GM23338 (cell line): ENCODE measurements around the gene RAB7B. TPM values are rescaled to one million over a fixed set of nuclear protein-coding genes. Genes with fewer than 3 reads are reported as not detected.

Experiments
- ATAC-seq: fragments of 200-7000 bp; cut with Tn5 transposase; 3 replicates; pipeline ENCODE4 v1.9.1; 2020
- DNase-seq: peaks from one replicate; pipeline ENCODE4 v3.0.0-alpha.2; 2015; ENCODE audit warnings: low spot score
- H2AFZ ChIP-seq: fragments of 200-600 bp; sonication (generic); 2 replicates; pipeline ENCODE4 v1.8.0; 2016; ENCODE audit warnings: antibody characterized with exemption, mild to moderate bottlenecking, moderate library complexity
- H3F3A ChIP-seq: fragments of 200-600 bp; sonication (generic); replicated peaks from 2 replicates; pipeline ENCODE4 v1.8.0; 2017; ENCODE audit warnings: antibody characterized with exemption, mixed run types, low read depth
- H3K27ac ChIP-seq: fragments of 200-600 bp; sonication (generic); 2 replicates; pipeline ENCODE4 v1.6.1; 2016; ENCODE audit warnings: low read depth
- H3K27me3 ChIP-seq: fragments of 200-600 bp; sonication (generic); 2 replicates; pipeline ENCODE4 v1.8.0; 2016; ENCODE audit warnings: mild to moderate bottlenecking, mixed run types, moderate library complexity; ENCODE audit not compliant: insufficient read depth
- H3K36me3 ChIP-seq: fragments of 200-600 bp; sonication (generic); 2 replicates; pipeline ENCODE4 v1.8.0; 2016; ENCODE audit warnings: mild to moderate bottlenecking; ENCODE audit not compliant: insufficient read depth
- H3K4me1 ChIP-seq: fragments of 200-600 bp; sonication (generic); 2 replicates; pipeline ENCODE4 v1.8.0; 2016; ENCODE audit warnings: mild to moderate bottlenecking, moderate library complexity; ENCODE audit not compliant: insufficient read depth
- H3K4me2 ChIP-seq: fragments of 200-600 bp; sonication (generic); 2 replicates; pipeline ENCODE4 v1.7.1; 2017; ENCODE audit warnings: mixed run types
- H3K4me3 ChIP-seq: fragments of 200-600 bp; sonication (generic); 2 replicates; pipeline ENCODE4 v1.6.1; 2016; ENCODE audit warnings: mixed run types
- H3K79me2 ChIP-seq: fragments of 200-600 bp; sonication (generic); replicated peaks from 2 replicates; pipeline ENCODE4 v1.8.0; 2017; ENCODE audit warnings: mild to moderate bottlenecking; ENCODE audit not compliant: insufficient read depth
- H3K9me2 ChIP-seq: fragments of 200-600 bp; sonication (generic); 2 replicates; pipeline ENCODE4 v1.8.0; 2017; ENCODE audit not compliant: insufficient read depth
- H4K20me1 ChIP-seq: fragments of 200-600 bp; sonication (generic); replicated peaks from 2 replicates; pipeline ENCODE4 v1.8.0; 2017; ENCODE audit warnings: mild to moderate bottlenecking; ENCODE audit not compliant: insufficient read depth
- H3K27ac Mint-ChIP-seq: 2 replicates; pipeline ENCODE4 v1.8.0; 2020; ENCODE audit warnings: inconsistent platforms, mild to moderate bottlenecking, moderate library complexity, mixed read lengths
- H3K27me3 Mint-ChIP-seq: 3 replicates; pipeline ENCODE4 v1.8.0; 2022; ENCODE audit warnings: low read depth, mild to moderate bottlenecking, moderate library complexity, mixed read lengths, inconsistent platforms; ENCODE audit not compliant: insufficient read depth, poor library complexity
- H3K36me3 Mint-ChIP-seq: 3 replicates; pipeline ENCODE4 v1.8.0; 2021; ENCODE audit warnings: low read depth, mild to moderate bottlenecking, inconsistent platforms, moderate library complexity, mixed read lengths
- H3K4me1 Mint-ChIP-seq: 3 replicates; pipeline ENCODE4 v1.8.0; 2020; ENCODE audit warnings: mild to moderate bottlenecking, inconsistent platforms, mixed read lengths
- H3K4me3 Mint-ChIP-seq: 3 replicates; pipeline ENCODE4 v1.8.0; 2021; ENCODE audit warnings: moderate library complexity, mild to moderate bottlenecking, inconsistent platforms, mixed read lengths
- H3K9me3 Mint-ChIP-seq: 3 replicates; pipeline ENCODE4 v1.8.0; 2020; ENCODE audit warnings: moderate library complexity, mild to moderate bottlenecking, inconsistent platforms, mixed read lengths
- CREB1 ChIP-seq: fragments of 250-450 bp; sonication (Bioruptor Pico); IDR thresholded peaks from 2 replicates; pipeline ENCODE4 v1.5.0; 2020; ENCODE audit warnings: low read depth, mild to moderate bottlenecking, moderate library complexity
- ETS1 ChIP-seq: IDR thresholded peaks from 2 replicates; pipeline ENCODE4 v1.6.1; 2016; ENCODE audit warnings: antibody characterized with exemption
- EZH2phosphoT487 ChIP-seq: fragments of 200-600 bp; sonication (generic); IDR thresholded peaks from one replicate; pipeline ENCODE4 v1.8.1; 2018; ENCODE audit warnings: antibody characterized with exemption; ENCODE audit not compliant: unreplicated experiment
- POLR2AphosphoS5 ChIP-seq: IDR thresholded peaks from 2 replicates; pipeline ENCODE4 v1.6.1; 2016; ENCODE audit warnings: antibody characterized with exemption, low read depth
- STAT1 ChIP-seq: IDR thresholded peaks from one replicate; pipeline ENCODE4 v1.6.1; 2016; ENCODE audit warnings: antibody characterized with exemption; ENCODE audit not compliant: unreplicated experiment
- ZNF114 ChIP-seq: fragments of 250-450 bp; sonication (Bioruptor Pico); IDR thresholded peaks from 2 replicates; pipeline ENCODE4 v1.5.0; 2020; ENCODE audit warnings: mild to moderate bottlenecking, moderate library complexity
- ZNF331 ChIP-seq: fragments of 250-450 bp; sonication (Bioruptor Pico); IDR thresholded peaks from 2 replicates; pipeline ENCODE4 v1.5.0; 2020; ENCODE audit warnings: low read depth, mild to moderate bottlenecking, moderate library complexity
- polyA plus RNA-seq: library from polyadenylated mRNA; unstranded; fragments of >200 nt; fragmentation: Nextera tagmentation; extraction: Ambion mirVana; gene quantifications from 2 replicates; pipeline ENCODE4 v1.2.1, GENCODE V29; 2016
- total RNA-seq: library from RNA; depleted of rRNA; stranded (reverse); fragments of >200 nt; shearing (Covaris generic); gene quantifications from 2 replicates; pipeline ENCODE4 v1.2.3, GENCODE V29; 2014
- TF ChIP-seq, protein P1 (sequence below): fragments of 250-450 bp; sonication (Bioruptor Pico); IDR thresholded peaks from 2 replicates; pipeline ENCODE4 v1.5.0; 2020; ENCODE audit warnings: mild to moderate bottlenecking, moderate library complexity

The RAB7B gene
- total and polyA plus RNA-seq, 2 experiments from 2014 or later, result not detected

GRCh38 chr1:206030191-206030590, 27.0 kb upstream of the RAB7B start (continued):
- TF ChIP-seq, protein P1, sequence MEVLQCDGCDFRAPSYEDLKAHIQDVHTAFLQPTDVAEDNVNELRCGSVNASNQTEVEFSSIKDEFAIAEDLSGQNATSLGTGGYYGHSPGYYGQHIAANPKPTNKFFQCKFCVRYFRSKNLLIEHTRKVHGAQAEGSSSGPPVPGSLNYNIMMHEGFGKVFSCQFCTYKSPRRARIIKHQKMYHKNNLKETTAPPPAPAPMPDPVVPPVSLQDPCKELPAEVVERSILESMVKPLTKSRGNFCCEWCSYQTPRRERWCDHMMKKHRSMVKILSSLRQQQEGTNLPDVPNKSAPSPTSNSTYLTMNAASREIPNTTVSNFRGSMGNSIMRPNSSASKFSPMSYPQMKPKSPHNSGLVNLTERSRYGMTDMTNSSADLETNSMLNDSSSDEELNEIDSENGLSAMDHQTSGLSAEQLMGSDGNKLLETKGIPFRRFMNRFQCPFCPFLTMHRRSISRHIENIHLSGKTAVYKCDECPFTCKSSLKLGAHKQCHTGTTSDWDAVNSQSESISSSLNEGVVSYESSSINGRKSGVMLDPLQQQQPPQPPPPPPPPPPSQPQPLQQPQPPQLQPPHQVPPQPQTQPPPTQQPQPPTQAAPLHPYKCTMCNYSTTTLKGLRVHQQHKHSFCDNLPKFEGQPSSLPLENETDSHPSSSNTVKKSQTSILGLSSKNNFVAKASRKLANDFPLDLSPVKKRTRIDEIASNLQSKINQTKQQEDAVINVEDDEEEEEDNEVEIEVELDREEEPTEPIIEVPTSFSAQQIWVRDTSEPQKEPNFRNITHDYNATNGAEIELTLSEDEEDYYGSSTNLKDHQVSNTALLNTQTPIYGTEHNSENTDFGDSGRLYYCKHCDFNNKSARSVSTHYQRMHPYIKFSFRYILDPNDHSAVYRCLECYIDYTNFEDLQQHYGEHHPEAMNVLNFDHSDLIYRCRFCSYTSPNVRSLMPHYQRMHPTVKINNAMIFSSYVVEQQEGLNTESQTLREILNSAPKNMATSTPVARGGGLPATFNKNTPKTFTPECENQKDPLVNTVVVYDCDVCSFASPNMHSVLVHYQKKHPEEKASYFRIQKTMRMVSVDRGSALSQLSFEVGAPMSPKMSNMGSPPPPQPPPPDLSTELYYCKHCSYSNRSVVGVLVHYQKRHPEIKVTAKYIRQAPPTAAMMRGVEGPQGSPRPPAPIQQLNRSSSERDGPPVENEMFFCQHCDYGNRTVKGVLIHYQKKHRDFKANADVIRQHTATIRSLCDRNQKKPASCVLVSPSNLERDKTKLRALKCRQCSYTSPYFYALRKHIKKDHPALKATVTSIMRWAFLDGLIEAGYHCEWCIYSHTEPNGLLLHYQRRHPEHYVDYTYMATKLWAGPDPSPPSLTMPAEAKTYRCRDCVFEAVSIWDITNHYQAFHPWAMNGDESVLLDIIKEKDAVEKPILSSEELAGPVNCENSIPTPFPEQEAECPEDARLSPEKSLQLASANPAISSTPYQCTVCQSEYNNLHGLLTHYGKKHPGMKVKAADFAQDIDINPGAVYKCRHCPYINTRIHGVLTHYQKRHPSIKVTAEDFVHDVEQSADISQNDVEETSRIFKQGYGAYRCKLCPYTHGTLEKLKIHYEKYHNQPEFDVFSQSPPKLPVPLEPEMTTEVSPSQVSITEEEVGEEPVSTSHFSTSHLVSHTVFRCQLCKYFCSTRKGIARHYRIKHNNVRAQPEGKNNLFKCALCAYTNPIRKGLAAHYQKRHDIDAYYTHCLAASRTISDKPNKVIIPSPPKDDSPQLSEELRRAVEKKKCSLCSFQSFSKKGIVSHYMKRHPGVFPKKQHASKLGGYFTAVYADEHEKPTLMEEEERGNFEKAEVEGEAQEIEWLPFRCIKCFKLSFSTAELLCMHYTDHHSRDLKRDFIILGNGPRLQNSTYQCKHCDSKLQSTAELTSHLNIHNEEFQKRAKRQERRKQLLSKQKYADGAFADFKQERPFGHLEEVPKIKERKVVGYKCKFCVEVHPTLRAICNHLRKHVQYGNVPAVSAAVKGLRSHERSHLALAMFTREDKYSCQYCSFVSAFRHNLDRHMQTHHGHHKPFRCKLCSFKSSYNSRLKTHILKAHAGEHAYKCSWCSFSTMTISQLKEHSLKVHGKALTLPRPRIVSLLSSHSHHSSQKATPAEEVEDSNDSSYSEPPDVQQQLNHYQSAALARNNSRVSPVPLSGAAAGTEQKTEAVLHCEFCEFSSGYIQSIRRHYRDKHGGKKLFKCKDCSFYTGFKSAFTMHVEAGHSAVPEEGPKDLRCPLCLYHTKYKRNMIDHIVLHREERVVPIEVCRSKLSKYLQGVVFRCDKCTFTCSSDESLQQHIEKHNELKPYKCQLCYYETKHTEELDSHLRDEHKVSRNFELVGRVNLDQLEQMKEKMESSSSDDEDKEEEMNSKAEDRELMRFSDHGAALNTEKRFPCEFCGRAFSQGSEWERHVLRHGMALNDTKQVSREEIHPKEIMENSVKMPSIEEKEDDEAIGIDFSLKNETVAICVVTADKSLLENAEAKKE (CRISPR knock-in tag), result no peak
- TF ChIP-seq ETS1, result no peak
- TF ChIP-seq POLR2AphosphoS5, result no peak
- no peak for TF ChIP-seq ZNF331 (CRISPR knock-in tag)
- no peak for TF ChIP-seq CREB1 (CRISPR knock-in tag)
- no peak for TF ChIP-seq STAT1
- TF ChIP-seq EZH2phosphoT487, result no peak

DNA sequence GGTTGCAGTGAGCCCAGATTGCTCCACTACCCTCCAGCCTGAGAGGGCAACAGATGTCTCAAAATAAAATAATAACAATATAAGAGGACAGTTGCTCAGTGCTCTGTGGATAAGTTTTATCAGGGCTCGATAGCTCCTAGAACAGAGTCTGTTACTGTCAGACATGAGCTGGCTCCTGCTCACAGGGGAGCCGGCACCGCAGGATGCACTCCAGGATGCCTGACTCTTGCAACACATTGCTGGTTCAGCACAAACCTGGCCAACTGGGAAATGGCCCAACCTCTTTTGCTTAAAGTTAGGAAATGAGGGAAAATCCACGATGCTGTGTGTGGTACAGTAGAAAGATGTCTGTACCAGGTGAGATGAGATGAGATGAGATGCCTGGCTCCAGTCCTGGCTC, 26.3 kb upstream of the RAB7B start:
- H3K4me2 ChIP-seq, result no peak overlapping the region
- 0 out of 2 replicates have a peak, but pooled peaks cover 5% of the 10 kb centered on the region for H3K4me1 ChIP-seq
- Mint-ChIP-seq H3K4me1 (0 out of 3 replicates have a peak, but pooled peaks cover 4% of the 10 kb centered on the region), H3K4me3 (no peak overlapping the region), H3K36me3 (no peaks in the 10 kb centered on the region), H3K9me3 (no peaks in the 10 kb centered on the region), H3K27ac (no peak overlapping the region), H3K27me3 (peaks cover 4% of the 10 kb centered on the region)
- H3K36me3 ChIP-seq, result no peaks in the 10 kb centered on the region
- H3F3A ChIP-seq, result no peaks in the 10 kb centered on the region
- no peak overlapping the region for H3K4me3 ChIP-seq
- peaks cover 12% of the 10 kb centered on the region; the same call in 1 of the 2 replicates for H3K9me2 ChIP-seq
- H3K27me3 ChIP-seq, result no peaks in the 10 kb centered on the region
- ATAC-seq (no peak), DNase-seq (no peak)
- no peak overlapping the region for H2AFZ ChIP-seq
- no peak overlapping the region for H3K27ac ChIP-seq
- no peaks in the 10 kb centered on the region for H3K79me2 ChIP-seq
- no peaks in the 10 kb centered on the region for H4K20me1 ChIP-seq
- no peak for TF ChIP-seq ZNF114 (CRISPR knock-in tag)
- no peak for TF ChIP-seq ZNF331 (CRISPR knock-in tag)
- TF ChIP-seq, protein P1 (CRISPR knock-in tag), result no peak
- TF ChIP-seq CREB1 (CRISPR knock-in tag), result no peak
- TF ChIP-seq STAT1, result no peak
- TF ChIP-seq EZH2phosphoT487, result no peak
